MG63 (cell line): ENCODE data around the gene KIRREL3. TPM values are rescaled to one million over a fixed set of nuclear protein-coding genes. Genes with fewer than 3 reads are reported as not detected.

Experiments
- DNase-seq: peaks from one replicate; pipeline ENCODE4 v3.0.0-alpha.2; 2020
- H3K27me3 ChIP-seq: fragments of 250-450 bp; sonication (Bioruptor Pico); 2 replicates; pipeline ENCODE4 v1.5.1; 2020; ENCODE audit warnings: mild to moderate bottlenecking, moderate library complexity
- H3K36me3 ChIP-seq: fragments of 250-450 bp; sonication (Bioruptor Pico); 2 replicates; pipeline ENCODE4 v1.5.1; 2020; ENCODE audit warnings: mild to moderate bottlenecking, moderate library complexity
- H3K4me3 ChIP-seq: fragments of 250-450 bp; sonication (Bioruptor Pico); 2 replicates; pipeline ENCODE4 v1.5.1; 2020; ENCODE audit warnings: mild to moderate bottlenecking, moderate library complexity
- H3K9me3 ChIP-seq: fragments of 250-450 bp; sonication (Bioruptor Pico); 2 replicates; pipeline ENCODE4 v1.5.1; 2020; ENCODE audit warnings: mild to moderate bottlenecking, moderate library complexity
- total RNA-seq: library from RNA; depleted of rRNA; stranded (reverse); fragments of >200 nt; shearing (Covaris generic); gene quantifications from 2 replicates; pipeline ENCODE4 v1.2.3, GENCODE V29; 2014; ENCODE audit warnings: low replicate concordance

The KIRREL3 gene
- total RNA-seq, 1 experiment from 2014 or later: 11.7 TPM

- Histone ChIP-seq H3K27me3 (no peaks in the 10 kb centered on the region), H3K9me3 (no peaks in the 10 kb centered on the region), H3K4me3 (no peak overlapping the region), H3K36me3 (no peaks in the 10 kb centered on the region)
- DNase-seq: no peak
Observed at GRCh38 chr11:126525702-126526101, 474.9 kb downstream of the KIRREL3 start.

- Histone ChIP-seq H3K27me3 (no peaks in the 10 kb centered on the region), H3K9me3 (no peaks in the 10 kb centered on the region), H3K36me3 (no peaks in the 10 kb centered on the region), H3K4me3 (no peak overlapping the region)
- no peak for DNase-seq
Observed at GRCh38 chr11:126525216-126525615, 475.4 kb downstream of the KIRREL3 start.

- H3K27me3 ChIP-seq: no peaks in the 10 kb centered on the region
- H3K4me3 ChIP-seq: no peak overlapping the region
- no peaks in the 10 kb centered on the region for H3K9me3 ChIP-seq
- H3K36me3 ChIP-seq: no peaks in the 10 kb centered on the region
- DNase-seq: no peak
Observed at GRCh38 chr11:126523441-126524205, 476.9 kb downstream of the KIRREL3 start.

- no peak for DNase-seq
- no peaks in the 10 kb centered on the region for H3K9me3 ChIP-seq
Observed at GRCh38 chr11:126522606-126523005, 478.0 kb downstream of the KIRREL3 start.

GRCh38 chr11:126522152-126522551, 478.4 kb downstream of the KIRREL3 start:
- H3K9me3 ChIP-seq: no peaks in the 10 kb centered on the region
- no peak for DNase-seq
- H3K27me3 ChIP-seq: no peaks in the 10 kb centered on the region
- H3K36me3 ChIP-seq: no peaks in the 10 kb centered on the region
- H3K4me3 ChIP-seq: no peak overlapping the region

More at GRCh38 chr11:126522606-126523005, 478.0 kb downstream of the KIRREL3 start:
- H3K36me3 ChIP-seq: no peaks in the 10 kb centered on the region
- no peak overlapping the region for H3K4me3 ChIP-seq
- no peaks in the 10 kb centered on the region for H3K27me3 ChIP-seq

GRCh38 chr11:126521196-126521595, 479.4 kb downstream of the KIRREL3 start:
- Histone ChIP-seq H3K27me3 (no peaks in the 10 kb centered on the region), H3K4me3 (no peak overlapping the region), H3K36me3 (no peaks in the 10 kb centered on the region), H3K9me3 (no peaks in the 10 kb centered on the region)
- no peak for DNase-seq

GRCh38 chr11:126519764-126520734, 480.5 kb downstream of the KIRREL3 start:
- Histone ChIP-seq H3K27me3 (no peaks in the 10 kb centered on the region), H3K4me3 (no peak overlapping the region), H3K9me3 (no peaks in the 10 kb centered on the region), H3K36me3 (no peaks in the 10 kb centered on the region)
- DNase-seq: no peak

DNA sequence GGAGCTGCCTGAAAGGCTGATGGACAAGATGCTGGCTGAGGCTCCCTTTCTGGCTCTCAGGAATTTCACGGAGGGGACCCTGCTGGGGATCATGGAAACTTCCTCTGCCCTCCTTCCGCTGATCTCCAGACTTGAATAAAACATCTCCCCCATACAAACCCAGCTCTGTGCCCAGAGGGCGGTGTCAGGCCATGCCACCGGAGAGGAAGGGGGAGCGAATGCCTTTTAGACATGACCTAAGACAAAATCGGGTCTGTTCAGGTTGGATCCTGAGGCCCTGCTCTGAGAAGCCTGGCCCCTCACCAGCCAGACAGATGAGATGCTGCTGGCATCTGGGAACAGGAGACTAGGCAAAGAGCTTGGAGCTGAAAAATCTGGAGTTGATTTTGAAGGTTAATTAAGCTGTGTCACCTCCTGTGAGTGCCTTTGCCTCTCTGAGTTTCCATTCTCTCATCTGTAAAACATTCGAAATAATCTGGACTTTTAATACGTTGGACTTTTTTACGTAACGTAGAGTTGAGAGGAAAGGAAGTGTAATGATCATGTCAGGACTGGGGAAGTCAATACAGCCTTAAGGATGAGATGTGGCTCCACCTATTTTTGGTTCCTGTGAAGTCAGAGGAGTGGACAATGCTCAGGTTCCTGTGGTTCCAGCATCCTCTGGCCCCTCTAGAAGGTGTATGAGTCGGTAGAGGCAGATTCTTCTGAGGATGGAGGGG, 481.4 kb downstream of the KIRREL3 start:
- Histone ChIP-seq H3K4me3 (no peak overlapping the region), H3K27me3 (no peaks in the 10 kb centered on the region), H3K9me3 (no peaks in the 10 kb centered on the region), H3K36me3 (no peaks in the 10 kb centered on the region)
- DNase-seq: no peak

DNA sequence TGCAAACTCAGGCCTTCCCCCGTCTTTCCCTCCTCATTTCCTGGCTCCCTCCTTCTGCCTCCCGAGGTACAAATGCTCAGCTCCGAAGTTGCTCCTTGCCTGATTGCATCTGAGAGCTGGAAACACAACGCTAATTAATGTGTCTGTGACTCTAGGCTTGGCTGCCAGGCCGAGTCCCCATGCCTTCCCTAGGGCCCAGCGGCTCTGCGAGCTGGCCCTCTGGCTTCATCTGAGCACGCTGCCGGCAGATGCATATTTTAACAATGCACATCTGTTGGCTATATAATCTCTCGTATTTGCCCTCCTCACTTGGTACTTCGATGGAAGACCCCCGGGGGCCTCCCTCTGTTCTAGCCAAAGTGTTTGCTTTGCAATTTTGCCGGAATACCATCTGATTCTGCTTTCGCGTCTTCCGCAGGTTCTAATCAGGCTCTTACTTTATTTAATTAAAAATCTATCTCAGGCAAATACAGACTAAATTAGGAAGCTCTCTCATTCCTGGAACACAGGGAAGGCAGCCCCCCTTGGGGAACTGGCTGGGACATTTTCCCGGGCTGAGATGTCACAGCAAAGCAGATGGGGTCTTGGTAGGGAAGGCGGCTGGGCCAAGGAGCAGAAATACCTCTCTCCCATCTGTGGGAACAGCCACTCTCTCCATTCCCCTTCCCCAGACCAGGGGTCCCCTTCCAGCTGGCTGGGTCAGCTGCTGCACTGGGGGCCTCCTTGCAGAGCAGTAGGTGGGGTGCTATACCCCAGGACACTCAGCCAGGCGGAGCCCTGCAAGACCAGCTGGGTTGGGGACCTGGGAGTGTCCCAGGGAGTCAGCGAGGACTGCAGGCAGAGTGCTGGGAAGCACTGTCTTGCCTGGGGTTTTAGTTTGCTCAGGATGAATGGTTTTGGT, 482.2 kb downstream of the KIRREL3 start:
- H3K9me3 ChIP-seq: no peaks in the 10 kb centered on the region
- no peaks in the 10 kb centered on the region for H3K27me3 ChIP-seq
- no peak for DNase-seq
- no peak overlapping the region for H3K4me3 ChIP-seq
- H3K36me3 ChIP-seq: no peaks in the 10 kb centered on the region

DNA sequence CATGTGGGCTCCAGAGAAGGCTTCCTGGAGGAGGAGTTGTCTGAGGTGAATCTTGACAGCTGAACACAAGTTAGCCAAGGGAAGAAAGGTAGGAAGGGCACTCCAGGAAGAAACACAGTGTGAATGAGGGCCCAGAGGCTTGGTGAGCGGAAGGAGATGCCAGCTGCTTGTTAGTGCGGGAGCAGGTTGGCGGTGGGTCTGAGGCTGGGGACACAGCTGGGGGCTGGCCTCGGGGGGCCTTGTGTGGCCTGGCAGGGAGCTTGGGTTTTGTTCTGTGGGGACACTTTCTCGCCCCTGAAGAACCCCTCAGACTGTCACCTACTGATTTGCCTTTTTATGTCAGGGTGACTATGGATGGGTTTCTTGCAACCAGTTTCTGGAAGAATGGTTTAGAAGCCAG, 485.1 kb downstream of the KIRREL3 start:
- no peaks in the 10 kb centered on the region for H3K9me3 ChIP-seq
- no peak for DNase-seq
- H3K27me3 ChIP-seq: no peaks in the 10 kb centered on the region
- H3K4me3 ChIP-seq: no peak overlapping the region
- no peaks in the 10 kb centered on the region for H3K36me3 ChIP-seq

- Histone ChIP-seq H3K27me3 (no peaks in the 10 kb centered on the region), H3K4me3 (no peak overlapping the region), H3K36me3 (no peaks in the 10 kb centered on the region), H3K9me3 (no peaks in the 10 kb centered on the region)
- no peak for DNase-seq
Observed at GRCh38 chr11:126514061-126514693, 486.4 kb downstream of the KIRREL3 start.

DNA sequence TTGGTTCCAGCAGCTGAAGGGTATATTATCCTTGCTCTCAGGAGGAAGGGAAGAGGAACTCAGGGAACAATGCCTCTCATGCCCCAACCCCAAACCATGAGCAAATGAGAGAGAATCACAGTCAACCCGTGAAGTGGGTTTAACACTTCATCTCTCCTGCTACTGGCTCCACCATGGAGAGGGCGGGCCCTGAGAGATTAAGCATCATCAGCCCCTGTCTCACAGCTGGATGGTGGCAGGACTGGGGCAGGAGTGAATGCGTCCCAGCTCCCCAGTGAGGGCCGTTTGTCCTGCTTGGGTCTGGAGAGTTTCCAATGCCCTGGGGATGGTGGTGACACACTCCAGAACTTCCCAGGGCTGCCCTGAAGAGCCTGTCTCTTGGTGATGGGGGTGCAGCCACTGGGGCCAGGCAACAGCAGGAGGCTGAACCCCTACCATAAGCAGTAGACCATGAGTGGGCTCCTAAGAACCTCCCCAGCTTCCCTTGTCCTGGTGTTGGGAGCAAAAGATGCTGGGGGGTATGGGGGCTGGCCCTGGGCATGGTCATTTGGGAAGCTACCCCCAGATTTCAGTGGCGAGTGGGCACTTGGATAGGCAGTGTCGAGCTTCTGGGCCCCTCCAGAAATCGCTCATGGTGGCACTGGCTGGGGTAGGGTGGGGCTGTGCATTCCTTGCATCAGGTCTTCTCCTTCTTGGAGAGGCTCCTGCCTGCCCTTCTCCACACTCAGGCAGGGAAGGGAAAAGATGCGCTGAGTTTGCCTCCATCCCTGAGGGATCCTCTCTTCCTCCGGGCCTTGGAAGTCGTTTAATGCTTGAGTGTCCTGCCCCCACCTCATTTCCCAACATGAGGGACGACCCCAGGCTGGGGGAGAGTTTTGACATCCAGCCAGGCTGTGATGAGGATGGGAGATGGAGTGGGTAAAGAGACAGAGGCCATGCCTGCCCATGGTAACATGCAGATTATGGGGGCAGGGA, 487.5 kb downstream of the KIRREL3 start:
- DNase-seq: no peak
- Histone ChIP-seq H3K27me3 (no peaks in the 10 kb centered on the region), H3K9me3 (no peaks in the 10 kb centered on the region), H3K4me3 (no peak overlapping the region), H3K36me3 (no peaks in the 10 kb centered on the region)

GRCh38 chr11:126512251-126512650, 488.3 kb downstream of the KIRREL3 start:
- H3K9me3 ChIP-seq: no peaks in the 10 kb centered on the region
- H3K4me3 ChIP-seq: no peak overlapping the region
- H3K36me3 ChIP-seq: no peaks in the 10 kb centered on the region
- DNase-seq: no peak
- no peaks in the 10 kb centered on the region for H3K27me3 ChIP-seq

DNA sequence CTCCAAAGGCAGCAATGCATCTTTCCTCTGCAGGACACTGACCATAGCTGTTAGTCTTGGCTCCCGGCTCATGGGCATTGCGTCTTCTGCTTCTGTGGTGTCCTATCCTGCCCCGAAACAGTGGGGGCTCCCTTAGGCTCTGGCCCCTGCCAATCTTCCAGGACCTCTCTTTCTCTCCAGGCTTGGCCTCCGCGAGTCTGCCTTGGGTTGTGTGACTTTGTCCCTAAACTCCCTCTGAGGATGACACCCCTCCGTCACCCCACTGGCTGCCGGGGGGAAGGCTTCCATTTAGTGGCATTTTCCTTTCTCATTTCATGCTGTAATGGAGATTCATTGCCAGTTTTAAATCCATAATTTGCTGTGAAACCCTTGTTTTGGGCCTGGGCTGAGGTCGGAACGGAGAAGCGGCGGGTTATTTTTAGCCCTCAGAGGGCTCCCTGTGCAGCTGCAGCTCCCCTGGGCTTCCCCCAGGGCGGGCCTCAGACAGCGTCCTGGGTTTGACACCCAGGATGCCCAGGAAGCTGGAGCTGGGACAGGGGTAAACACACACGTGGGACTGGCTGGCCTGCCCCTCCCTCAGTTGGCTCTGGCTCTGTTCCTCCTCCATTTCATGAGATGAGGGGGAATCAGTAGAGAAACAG, 489.0 kb downstream of the KIRREL3 start:
- Histone ChIP-seq H3K9me3 (no peaks in the 10 kb centered on the region), H3K27me3 (no peaks in the 10 kb centered on the region), H3K4me3 (no peak overlapping the region), H3K36me3 (no peaks in the 10 kb centered on the region)
- no peak for DNase-seq
